ENCODE measurements around the gene AGPAT1. TPM values are rescaled to one million over a fixed set of nuclear protein-coding genes. Genes with fewer than 3 reads are reported as not detected.

Gene AGPAT1
- total RNA-seq, 1 experiment from 2014 or later: 108 TPM

DNA sequence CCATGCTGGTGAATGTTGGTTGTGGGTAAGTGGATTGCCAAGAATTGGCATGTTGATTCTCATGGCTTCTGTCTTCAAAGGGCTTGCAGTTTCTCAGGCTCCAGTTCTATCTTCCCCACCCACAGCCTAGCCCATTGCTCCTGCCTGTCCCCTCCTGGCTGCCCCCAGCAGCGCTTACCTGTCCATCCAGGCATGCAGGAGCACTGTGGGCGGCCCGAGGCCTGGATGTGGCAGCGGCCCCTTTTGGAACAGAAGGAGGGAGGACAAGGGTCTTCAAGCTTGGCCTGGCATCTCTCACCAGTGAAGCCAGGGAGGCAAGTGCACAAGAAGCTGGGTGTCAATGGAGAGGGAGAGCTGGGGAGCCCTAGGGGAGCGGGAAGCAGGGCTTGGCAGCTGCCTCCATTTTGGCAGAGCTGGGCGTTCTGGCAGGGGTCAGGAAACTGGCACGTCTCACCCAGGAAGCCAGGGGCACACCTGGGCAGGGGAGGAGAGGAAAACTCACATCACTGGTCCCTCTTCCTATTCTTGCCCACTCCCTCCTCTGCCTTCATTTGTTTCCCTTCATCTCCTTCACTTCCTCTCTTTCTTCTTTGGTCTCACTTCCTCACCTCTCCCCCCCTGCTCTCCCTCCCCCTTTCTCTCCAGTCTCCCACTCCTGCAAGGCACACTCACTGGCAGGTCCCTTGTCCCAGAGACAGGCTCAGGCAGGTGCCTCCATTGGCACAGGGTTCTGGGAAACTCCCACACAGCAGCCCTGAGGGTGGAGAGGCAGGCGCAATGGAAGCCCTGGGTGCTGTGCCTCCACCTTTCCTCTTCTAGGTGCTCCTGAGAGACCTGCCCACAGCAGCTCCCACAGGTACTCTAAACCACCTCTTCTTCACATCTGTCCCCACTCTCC is 46.7 kb upstream of the AGPAT1 start:
- ChIA-PET POLR2A (ENCODE audit: low non-redundant PET) (no interaction called here), CTCF (no interaction called here)
- TF ChIP-seq EZH2 (IDR thresholded peaks at IDR 0.05; ENCODE audit: borderline replicate concordance, low read depth, low read length, poor library complexity, severe bottlenecking): no peak
- TF ChIP-seq, protein P1, sequence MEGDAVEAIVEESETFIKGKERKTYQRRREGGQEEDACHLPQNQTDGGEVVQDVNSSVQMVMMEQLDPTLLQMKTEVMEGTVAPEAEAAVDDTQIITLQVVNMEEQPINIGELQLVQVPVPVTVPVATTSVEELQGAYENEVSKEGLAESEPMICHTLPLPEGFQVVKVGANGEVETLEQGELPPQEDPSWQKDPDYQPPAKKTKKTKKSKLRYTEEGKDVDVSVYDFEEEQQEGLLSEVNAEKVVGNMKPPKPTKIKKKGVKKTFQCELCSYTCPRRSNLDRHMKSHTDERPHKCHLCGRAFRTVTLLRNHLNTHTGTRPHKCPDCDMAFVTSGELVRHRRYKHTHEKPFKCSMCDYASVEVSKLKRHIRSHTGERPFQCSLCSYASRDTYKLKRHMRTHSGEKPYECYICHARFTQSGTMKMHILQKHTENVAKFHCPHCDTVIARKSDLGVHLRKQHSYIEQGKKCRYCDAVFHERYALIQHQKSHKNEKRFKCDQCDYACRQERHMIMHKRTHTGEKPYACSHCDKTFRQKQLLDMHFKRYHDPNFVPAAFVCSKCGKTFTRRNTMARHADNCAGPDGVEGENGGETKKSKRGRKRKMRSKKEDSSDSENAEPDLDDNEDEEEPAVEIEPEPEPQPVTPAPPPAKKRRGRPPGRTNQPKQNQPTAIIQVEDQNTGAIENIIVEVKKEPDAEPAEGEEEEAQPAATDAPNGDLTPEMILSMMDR (conservative IDR thresholded peaks at IDR 0.05; ENCODE audit: low read depth, low read length): no peak
- Histone ChIP-seq H3K27ac (ENCODE audit: low read depth, low read length, poor library complexity, severe bottlenecking) (no peak overlapping the region), H3K27me3 (replicated peaks; ENCODE audit: insufficient read depth, low read depth, low read length, poor library complexity) (no peaks in the 10 kb centered on the region), H3K36me3 (ENCODE audit: insufficient read depth, low read length, poor library complexity, severe bottlenecking) (no peaks in the 10 kb centered on the region), H3K4me1 (ENCODE audit: insufficient read depth, low read length, poor library complexity, severe bottlenecking) (no peaks in the 10 kb centered on the region), H3K9me3 (ENCODE audit: low read depth, low read length, poor library complexity, severe bottlenecking) (no peaks in the 10 kb centered on the region), H3K4me3 (ENCODE audit: low read depth, low read length, poor library complexity, severe bottlenecking) (no peak overlapping the region)
- DNase-seq (ENCODE audit: low spot score): no peak
- BruUV-seq (replicated peaks): no TSS peak
- intact Hi-C loops (cut with micrococcal nuclease; ENCODE audit: unreplicated experiment): no loop called here

DNA sequence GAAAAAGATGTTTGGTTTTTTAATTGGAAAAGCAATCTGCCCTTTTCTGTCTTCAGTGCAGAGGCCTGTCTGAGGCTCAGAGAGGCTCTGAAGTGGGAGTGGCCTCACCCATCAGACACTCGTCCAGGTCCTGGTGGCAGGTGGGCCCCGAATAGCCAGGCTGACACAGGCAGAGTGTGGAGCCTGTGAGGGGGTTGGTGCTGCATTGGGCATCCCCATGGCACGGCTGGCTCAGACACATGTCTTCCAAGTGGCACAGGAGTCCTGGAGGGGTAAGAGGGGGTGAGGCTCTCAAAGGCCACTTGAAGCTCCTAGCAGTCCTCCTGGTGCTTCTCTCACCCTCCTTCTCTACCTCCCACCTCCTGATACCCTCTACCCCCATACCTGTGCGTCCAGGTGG is 44.1 kb upstream of the AGPAT1 start:
- Histone ChIP-seq H3K27ac (ENCODE audit: low read depth, low read length, poor library complexity, severe bottlenecking) (no peak overlapping the region), H3K4me3 (ENCODE audit: low read depth, low read length, poor library complexity, severe bottlenecking) (no peak overlapping the region), H3K4me1 (ENCODE audit: insufficient read depth, low read length, poor library complexity, severe bottlenecking) (no peaks in the 10 kb centered on the region), H3K9me3 (ENCODE audit: low read depth, low read length, poor library complexity, severe bottlenecking) (no peaks in the 10 kb centered on the region), H3K27me3 (replicated peaks; ENCODE audit: insufficient read depth, low read depth, low read length, poor library complexity) (no peaks in the 10 kb centered on the region), H3K36me3 (ENCODE audit: insufficient read depth, low read length, poor library complexity, severe bottlenecking) (no peaks in the 10 kb centered on the region)
- BruUV-seq (replicated peaks): no TSS peak
- intact Hi-C loops (cut with micrococcal nuclease; ENCODE audit: unreplicated experiment): no loop called here
- POLR2A ChIA-PET (ENCODE audit: low non-redundant PET): no interaction called here
- CTCF ChIA-PET: interaction anchor here (0.6 kb wide), 1 partner anchor 621 kb away, joined by 5 read pairs; no protein-coding TSS in a partner anchor
- no peak for DNase-seq (ENCODE audit: low spot score)
- TF ChIP-seq EZH2 (IDR thresholded peaks at IDR 0.05; ENCODE audit: borderline replicate concordance, low read depth, low read length, poor library complexity, severe bottlenecking): no peak
- TF ChIP-seq, protein P1 (conservative IDR thresholded peaks at IDR 0.05; ENCODE audit: low read depth, low read length): no peak

DNA sequence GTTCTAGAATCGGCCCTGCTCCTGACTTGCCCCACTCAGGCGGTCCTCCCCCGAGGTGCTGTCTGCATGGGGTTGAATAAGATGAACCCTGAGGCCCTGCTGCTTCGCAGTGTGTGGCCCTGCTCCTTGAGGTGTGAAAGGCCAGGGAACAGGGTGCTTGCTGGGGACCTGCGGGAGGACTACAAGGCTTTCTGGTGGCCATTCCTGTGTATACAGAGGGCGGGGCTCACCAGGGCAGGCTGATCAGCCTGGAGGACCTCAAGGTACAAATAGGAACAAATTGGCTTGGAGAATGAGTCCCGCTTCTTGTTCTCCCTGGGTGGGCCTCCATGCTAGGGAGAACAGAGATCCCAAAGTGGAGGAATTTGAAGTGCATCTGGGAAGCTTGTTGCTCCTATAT is 42.3 kb upstream of the AGPAT1 start:
- no peaks in the 10 kb centered on the region for H3K9me3 ChIP-seq (ENCODE audit: low read depth, low read length, poor library complexity, severe bottlenecking)
- BruUV-seq (replicated peaks): no TSS peak
- no peaks in the 10 kb centered on the region for H3K36me3 ChIP-seq (ENCODE audit: insufficient read depth, low read length, poor library complexity, severe bottlenecking)
- no peak overlapping the region for H3K4me3 ChIP-seq (ENCODE audit: low read depth, low read length, poor library complexity, severe bottlenecking)
- TF ChIP-seq, protein P1 (conservative IDR thresholded peaks at IDR 0.05; ENCODE audit: low read depth, low read length): no peak
- TF ChIP-seq EZH2 (IDR thresholded peaks at IDR 0.05; ENCODE audit: borderline replicate concordance, low read depth, low read length, poor library complexity, severe bottlenecking): no peak
- no peaks in the 10 kb centered on the region for H3K4me1 ChIP-seq (ENCODE audit: insufficient read depth, low read length, poor library complexity, severe bottlenecking)
- H3K27me3 ChIP-seq (replicated peaks; ENCODE audit: insufficient read depth, low read depth, low read length, poor library complexity): no peaks in the 10 kb centered on the region
- POLR2A ChIA-PET (ENCODE audit: low non-redundant PET): no interaction called here
- no peak overlapping the region for H3K27ac ChIP-seq (ENCODE audit: low read depth, low read length, poor library complexity, severe bottlenecking)
- intact Hi-C loops (cut with micrococcal nuclease; ENCODE audit: unreplicated experiment): no loop called here
- CTCF ChIA-PET: no interaction called here
- DNase-seq (ENCODE audit: low spot score): no peak
